Thoracic aorta (tissue), 2 donors: ENCODE results near the gene PPP1R3D. TPM values are rescaled to one million over a fixed set of nuclear protein-coding genes. Genes with fewer than 3 reads are reported as not detected.

Experiments
- ATAC-seq: fragments of 150-250 bp; one replicate; pipeline ENCODE4 v1.8.0; 2017; ENCODE audit warnings: low read depth; ENCODE audit not compliant: insufficient number of reproducible peaks, low FRiP score
- DNase-seq: peaks from one replicate; pipeline ENCODE4 v3.0.0-alpha.2; 2020; ENCODE audit warnings: low spot score
- H3K27ac ChIP-seq, 2 donors: fragments of 200-600 bp; sonication (generic); 1 replicate in 1 of 2; 2 replicates in 1 of 2; pipeline ENCODE4 v1.5.1; 2016; ENCODE audit warnings: mild to moderate bottlenecking in 2 of 2, moderate library complexity in 2 of 2
- H3K27me3 ChIP-seq: fragments of 200-600 bp; sonication (generic); replicated peaks from 2 replicates; pipeline ENCODE4 v1.6.0; 2016; ENCODE audit warnings: mild to moderate bottlenecking; ENCODE audit not compliant: insufficient read depth
- H3K36me3 ChIP-seq: fragments of 200-600 bp; sonication (generic); one replicate; pipeline ENCODE4 v1.5.1; 2016
- H3K4me1 ChIP-seq, 2 donors: fragments of 200-600 bp; sonication (generic); 1 replicate in 1 of 2; 2 replicates in 1 of 2; pipeline versions ENCODE4 v1.5.1 to v1.6.0; 2016; ENCODE audit warnings: low read depth in 2 of 2, mild to moderate bottlenecking in 1 of 2; ENCODE audit not compliant: control insufficient read depth in 1 of 2
- H3K4me3 ChIP-seq: fragments of 200-600 bp; sonication (generic); 2 replicates; pipeline ENCODE4 v1.5.1; 2016; ENCODE audit warnings: mild to moderate bottlenecking
- H3K9me3 ChIP-seq: fragments of 200-600 bp; sonication (generic); 2 replicates; pipeline ENCODE4 v1.5.1; 2016
- total RNA-seq, 2 donors: library from RNA; depleted of rRNA; stranded (reverse); fragments of >200 nt; gene quantifications; one replicate each; pipeline versions ENCODE4 v1.1.0 to v1.2.3, GENCODE V29; 2016
- TF ChIP-seq, protein P1 (sequence below): fragments of 200-600 bp; sonication (generic); IDR thresholded peaks from one replicate; pipeline ENCODE4 v1.5.1; 2019; ENCODE audit warnings: antibody characterized with exemption

The PPP1R3D gene
- total RNA-seq, 2 donors from 2014 or later = 10.5 to 13.0 TPM

DNA sequence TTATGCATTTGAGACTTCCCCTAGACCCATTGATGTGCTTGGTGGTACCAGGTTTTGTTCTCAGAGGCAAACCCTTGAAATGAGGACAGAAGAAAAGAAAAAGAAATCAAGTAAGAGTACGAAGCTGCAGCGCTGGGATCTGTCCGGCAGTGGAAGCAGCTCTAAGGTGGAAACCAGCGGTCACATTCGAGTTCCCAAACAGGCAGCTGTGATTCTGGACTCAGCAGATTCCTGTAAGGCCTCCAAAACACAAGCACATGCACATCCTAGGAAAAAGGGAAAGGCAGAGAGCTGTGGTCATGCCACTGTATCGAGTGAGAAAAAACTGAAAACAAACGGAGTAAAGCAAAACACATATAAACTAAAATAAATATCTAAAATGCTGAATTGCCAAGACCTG lies 4.6 kb upstream of the PPP1R3D start:
- H3K27me3 ChIP-seq = no peaks in the 10 kb centered on the region
- peaks cover 18% of the 10 kb centered on the region for H3K36me3 ChIP-seq
- TF ChIP-seq, protein P1, sequence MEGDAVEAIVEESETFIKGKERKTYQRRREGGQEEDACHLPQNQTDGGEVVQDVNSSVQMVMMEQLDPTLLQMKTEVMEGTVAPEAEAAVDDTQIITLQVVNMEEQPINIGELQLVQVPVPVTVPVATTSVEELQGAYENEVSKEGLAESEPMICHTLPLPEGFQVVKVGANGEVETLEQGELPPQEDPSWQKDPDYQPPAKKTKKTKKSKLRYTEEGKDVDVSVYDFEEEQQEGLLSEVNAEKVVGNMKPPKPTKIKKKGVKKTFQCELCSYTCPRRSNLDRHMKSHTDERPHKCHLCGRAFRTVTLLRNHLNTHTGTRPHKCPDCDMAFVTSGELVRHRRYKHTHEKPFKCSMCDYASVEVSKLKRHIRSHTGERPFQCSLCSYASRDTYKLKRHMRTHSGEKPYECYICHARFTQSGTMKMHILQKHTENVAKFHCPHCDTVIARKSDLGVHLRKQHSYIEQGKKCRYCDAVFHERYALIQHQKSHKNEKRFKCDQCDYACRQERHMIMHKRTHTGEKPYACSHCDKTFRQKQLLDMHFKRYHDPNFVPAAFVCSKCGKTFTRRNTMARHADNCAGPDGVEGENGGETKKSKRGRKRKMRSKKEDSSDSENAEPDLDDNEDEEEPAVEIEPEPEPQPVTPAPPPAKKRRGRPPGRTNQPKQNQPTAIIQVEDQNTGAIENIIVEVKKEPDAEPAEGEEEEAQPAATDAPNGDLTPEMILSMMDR = no peak
- H3K9me3 ChIP-seq = no peaks in the 10 kb centered on the region
- no peak for DNase-seq
- peaks cover 13 to 16% of the 10 kb centered on the region in 2 donors for H3K4me1 ChIP-seq
- no peak overlapping the region for H3K4me3 ChIP-seq
- H3K27ac ChIP-seq = no peak overlapping the region
- ATAC-seq = no peak

DNA sequence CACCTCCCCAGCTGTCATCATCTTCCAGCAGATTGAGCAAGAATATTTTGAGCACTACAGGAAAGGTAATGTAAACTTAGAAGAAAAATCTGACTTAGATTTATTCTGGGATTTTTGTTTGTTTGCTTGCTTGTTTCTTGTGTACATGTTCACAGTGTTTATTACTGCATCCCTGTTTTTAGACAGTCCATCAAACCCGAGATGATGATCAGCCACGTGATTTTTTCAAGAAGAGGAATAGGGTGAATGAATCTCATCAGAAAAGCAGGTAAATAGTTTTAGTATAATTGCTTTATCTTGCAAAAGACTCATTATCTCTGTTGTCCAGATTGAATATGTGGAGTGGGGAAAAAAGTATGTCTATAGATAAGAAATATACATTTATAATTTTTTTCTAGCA lies 2.1 kb upstream of the PPP1R3D start:
- Histone ChIP-seq H3K4me1 (peaks cover 29 to 35% of the 10 kb centered on the region in 2 donors), H3K27me3 (no peaks in the 10 kb centered on the region), H3K36me3 (peaks cover 18% of the 10 kb centered on the region), H3K27ac (no peak overlapping the region), H3K9me3 (no peaks in the 10 kb centered on the region), H3K4me3 (no peak overlapping the region)
- TF ChIP-seq, protein P1 = no peak
- ATAC-seq (no peak), DNase-seq (no peak)

DNA sequence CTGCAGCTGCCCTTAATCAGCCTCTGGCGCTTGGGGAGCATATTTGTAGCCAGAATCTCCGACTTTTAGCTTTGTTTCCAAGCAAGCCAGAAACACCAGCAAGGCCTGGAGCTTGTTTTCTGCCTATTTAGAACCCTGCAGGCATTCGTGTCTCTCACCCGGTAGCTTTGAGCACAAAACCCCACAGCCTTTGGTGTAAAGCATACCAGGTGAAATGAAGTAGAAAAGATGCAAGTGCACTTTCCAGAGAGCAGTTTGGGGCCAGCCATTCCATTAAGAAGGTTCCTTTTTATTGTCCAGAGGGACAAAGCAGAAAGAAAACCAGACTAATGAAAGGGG lies 820 bp upstream of the PPP1R3D start:
- H3K27me3 ChIP-seq = no peaks in the 10 kb centered on the region
- H3K9me3 ChIP-seq = no peaks in the 10 kb centered on the region
- H3K4me3 ChIP-seq = peak overlapping the region; percentile 85
- DNase-seq (no peak), ATAC-seq (no peak)
- H3K36me3 ChIP-seq = peaks cover 18% of the 10 kb centered on the region
- H3K4me1 ChIP-seq = peaks cover 29 to 42% of the 10 kb centered on the region in 2 donors
- TF ChIP-seq, protein P1 = no peak
- H3K27ac ChIP-seq = peak overlapping the region; percentile 93 to 96

DNA sequence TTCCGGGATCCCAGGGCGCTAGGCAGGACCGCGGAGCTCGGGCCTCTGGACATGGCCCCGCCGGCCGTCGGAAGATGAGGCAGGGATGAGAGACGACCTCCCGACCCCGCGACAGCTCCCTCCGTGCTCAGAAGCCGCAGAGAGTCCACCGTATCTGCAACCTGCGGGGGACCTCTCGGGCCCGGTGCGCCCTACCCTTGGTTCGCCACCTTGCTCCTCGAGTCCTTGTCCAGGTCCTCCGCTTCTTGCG lies 301 bp downstream of the PPP1R3D start:
- no peak for ATAC-seq
- H3K4me3 ChIP-seq = peak overlapping the region; percentile 85
- TF ChIP-seq, protein P1 = no peak
- peaks cover 18% of the 10 kb centered on the region for H3K36me3 ChIP-seq
- H3K27me3 ChIP-seq = no peaks in the 10 kb centered on the region
- DNase-seq = no peak
- H3K9me3 ChIP-seq = no peaks in the 10 kb centered on the region
- H3K4me1 ChIP-seq = peaks cover 27 to 42% of the 10 kb centered on the region in 2 donors
- peak overlapping the region; percentile 93 to 96 for H3K27ac ChIP-seq

DNA sequence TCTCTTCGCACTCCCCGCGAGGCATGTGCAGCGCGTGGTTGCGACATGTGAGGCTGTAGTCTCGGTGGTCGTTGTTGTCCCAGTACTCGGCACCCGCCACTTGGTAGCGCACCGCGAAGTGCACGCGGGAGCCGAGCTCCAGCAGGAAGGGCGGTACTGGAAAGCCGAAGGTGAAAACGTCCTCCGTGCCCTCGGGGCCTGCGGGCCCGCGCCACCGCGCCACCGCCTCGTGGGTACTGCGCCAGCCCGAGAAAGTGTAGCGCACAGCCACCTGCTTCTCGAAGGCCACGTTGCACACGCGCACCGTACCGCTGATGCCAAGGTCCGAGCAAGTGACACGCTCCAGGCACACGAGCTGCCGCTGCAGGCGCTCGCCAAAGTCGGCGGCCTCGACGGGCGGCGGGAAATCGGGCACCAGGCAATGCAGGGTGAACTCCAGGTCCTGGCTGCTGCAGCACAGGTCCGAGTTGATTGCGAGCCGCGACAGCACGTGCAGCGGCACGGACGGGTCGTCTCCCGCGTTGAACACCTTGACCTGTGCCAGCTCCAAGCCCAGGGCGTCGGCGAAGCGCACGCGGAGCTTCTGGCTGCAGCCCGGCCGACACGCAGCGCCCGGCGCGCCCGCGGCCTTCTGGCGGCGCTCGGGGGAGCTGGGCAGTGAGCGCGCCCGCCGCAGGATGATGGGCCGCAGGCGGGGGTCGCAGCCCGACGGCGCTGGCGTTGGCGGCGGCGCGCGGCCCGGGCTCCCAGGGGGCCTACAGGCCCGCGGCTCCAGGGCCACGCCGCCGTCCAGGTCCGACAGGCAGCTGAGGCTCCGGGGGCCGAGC lies 840 bp downstream of the PPP1R3D start:
- peaks cover 27 to 42% of the 10 kb centered on the region in 2 donors for H3K4me1 ChIP-seq
- peaks cover 12% of the 10 kb centered on the region for H3K36me3 ChIP-seq
- DNase-seq = no peak
- ATAC-seq = no peak
- H3K9me3 ChIP-seq = no peaks in the 10 kb centered on the region
- TF ChIP-seq, protein P1 = no peak
- peak overlapping the region; percentile 85 for H3K4me3 ChIP-seq
- peak overlapping the region; percentile 93 to 96 for H3K27ac ChIP-seq
- H3K27me3 ChIP-seq = no peaks in the 10 kb centered on the region
